ENCODE measurements around the gene MLC1.

DNA sequence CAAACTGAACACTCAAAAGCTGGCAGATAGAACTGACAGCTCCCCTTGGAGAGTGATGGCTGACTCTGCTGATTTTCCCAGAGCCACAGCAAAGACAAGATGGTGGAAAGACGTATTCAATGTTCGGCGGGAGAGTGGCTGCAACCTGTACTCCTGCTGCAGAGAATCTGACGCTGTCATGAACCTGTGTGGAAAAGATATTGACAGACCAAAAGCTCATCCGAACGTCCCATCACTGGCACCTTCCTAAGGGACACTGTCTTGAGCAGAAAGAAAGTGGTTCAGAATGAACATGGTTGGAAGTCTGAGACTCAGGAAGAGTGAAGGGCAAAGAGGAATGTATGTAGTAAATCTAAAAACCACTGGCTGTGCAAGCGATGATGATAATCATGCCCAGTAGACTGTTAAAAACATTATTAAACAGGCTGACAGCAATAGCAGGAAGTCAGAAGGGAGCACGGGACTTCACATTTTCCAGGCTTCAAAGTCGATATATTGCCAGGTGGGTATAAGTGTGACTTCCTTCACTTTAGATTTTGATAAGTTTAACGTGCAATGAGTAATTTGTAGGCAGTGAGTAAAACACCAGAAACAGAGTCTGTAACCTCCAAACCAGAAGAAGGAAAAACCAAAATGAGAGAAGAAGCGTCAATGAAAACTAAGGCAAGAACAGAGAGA, 66.5 kb downstream of the MLC1 start:
- TF ChIP-seq POLR2A (IDR thresholded peaks at IDR 0.05; ENCODE audit: low read depth, low read length): no peak
- TF ChIP-seq POLR2AphosphoS5 (IDR thresholded peaks at IDR 0.05; ENCODE audit: low read depth, low read length): no peak
- TF ChIP-seq TAF1 (IDR thresholded peaks at IDR 0.05; ENCODE audit: borderline replicate concordance, low read depth, low read length): no peak

Data from GM12892 (cell line).